Right lobe of liver (tissue), 4 donors: Measurements from ENCODE around the gene EXT2.

Experiments
- CTCF ChIP-seq, 4 donors: fragments of 200-600 bp in 3 of 4; fragments of 450-650 bp in 1 of 4; IDR thresholded peaks; one replicate each; pipeline versions ENCODE4 v1.5.1 to v1.8.0; 2016 to 2022; ENCODE audit warnings: antibody characterized with exemption in 4 of 4, mild to moderate bottlenecking in 2 of 4
- POLR2A ChIP-seq: fragments of 450-650 bp; IDR thresholded peaks from one replicate; pipeline ENCODE4 v1.6.1; 2017; ENCODE audit warnings: antibody characterized with exemption, mild to moderate bottlenecking
- donor health status: DM: no; HTN: no; CAD: no.
- donor health status: DM: no; HTN: no; CAD: no.
- donor health status: DM: no; HTN: yes; CAD: no.

- TF ChIP-seq CTCF (IDR thresholded peaks at IDR 0.05) (no peak), POLR2A (no peak)
These were observed 7.1 kb upstream of the EXT2 start for GRCh38 chr11:44088377-44088776.
